DND-41 (cell line): ENCODE measurements around the gene FABP2.

ENCODE experiments used
- ATAC-seq: fragments of 200-7000 bp; cut with Tn5 transposase; 3 replicates; pipeline ENCODE4 v1.9.1; 2021; ENCODE audit warnings: low read depth; ENCODE audit not compliant: insufficient read depth
- DNase-seq: peaks from one replicate; pipeline ENCODE4 v3.0.0-alpha.2; 2020
- H2AFZ ChIP-seq: 2 replicates; pipeline ENCODE4 v1.6.0; 2012; ENCODE audit warnings: low read depth, low read length
- H3K27ac ChIP-seq: 2 replicates; pipeline ENCODE4 v1.5.1; 2012; ENCODE audit warnings: low read length, inconsistent platforms
- H3K27me3 ChIP-seq: fragments of 200-600 bp; sonication (generic); 2 replicates; pipeline ENCODE4 v1.6.0; 2012; ENCODE audit warnings: low read length, mild to moderate bottlenecking, inconsistent platforms; ENCODE audit not compliant: insufficient read depth, poor library complexity
- H3K36me3 ChIP-seq: 2 replicates; pipeline ENCODE4 v1.5.1; 2012; ENCODE audit warnings: low read length, inconsistent platforms; ENCODE audit not compliant: insufficient read depth
- H3K4me1 ChIP-seq: 2 replicates; pipeline ENCODE4 v1.5.1; 2012; ENCODE audit warnings: mild to moderate bottlenecking, low read length; ENCODE audit not compliant: insufficient read depth
- H3K4me2 ChIP-seq: 2 replicates; pipeline ENCODE4 v1.6.0; 2012; ENCODE audit warnings: mild to moderate bottlenecking, moderate library complexity, low read length, inconsistent platforms; ENCODE audit not compliant: insufficient read depth
- H3K4me3 ChIP-seq, 2 experiments: fragments of 200-600 bp in 1 of 2; shearing (Covaris generic) in 1 of 2; 2 replicates each; pipeline ENCODE4 v1.5.1; 2012 to 2016; ENCODE audit warnings: inconsistent platforms in 2 of 2, low read length in 2 of 2, mild to moderate bottlenecking in 2 of 2, low read depth in 1 of 2, moderate library complexity in 1 of 2
- H3K79me2 ChIP-seq: 2 replicates; pipeline ENCODE4 v1.6.0; 2012; ENCODE audit warnings: low read length, inconsistent platforms; ENCODE audit not compliant: insufficient read depth
- H3K9ac ChIP-seq: 2 replicates; pipeline ENCODE4 v1.6.0; 2012; ENCODE audit warnings: low read depth, mild to moderate bottlenecking, inconsistent platforms, low read length, moderate library complexity
- H3K9me3 ChIP-seq: 2 replicates; pipeline ENCODE4 v1.5.1; 2012; ENCODE audit warnings: low read length, moderate library complexity, mild to moderate bottlenecking, inconsistent platforms; ENCODE audit not compliant: insufficient read depth, severe bottlenecking
- H4K20me1 ChIP-seq: 2 replicates; pipeline ENCODE4 v1.6.0; 2012; ENCODE audit warnings: low read length; ENCODE audit not compliant: insufficient read depth
- EZH2 ChIP-seq: IDR thresholded peaks from 3 replicates; pipeline ENCODE4 v1.6.1; 2012; ENCODE audit warnings: borderline replicate concordance, low read depth, mild to moderate bottlenecking, moderate library complexity, low read length, inconsistent platforms; ENCODE audit not compliant: severe bottlenecking
- TF ChIP-seq, protein P1 (sequence below): IDR thresholded peaks from 2 replicates; pipeline ENCODE4 v1.5.1; 2012; ENCODE audit warnings: borderline replicate concordance, low read length, moderate library complexity, mild to moderate bottlenecking; ENCODE audit not compliant: poor library complexity, severe bottlenecking; ENCODE audit errors: extremely low read depth

The FABP2 gene

GRCh38 chr4:119299741-119300100 lies 22.2 kb downstream of the FABP2 start:
- Histone ChIP-seq H2AFZ (peak overlapping the region; percentile 100), H3K4me3 (peak overlapping the region; percentile 57 to 96), H4K20me1 (no peaks in the 10 kb centered on the region), H3K9me3 (no peaks in the 10 kb centered on the region), H3K79me2 (peaks cover 23% of the 10 kb centered on the region), H3K4me1 (peaks cover 32% of the 10 kb centered on the region), H3K4me2 (peak overlapping the region; percentile 95), H3K27me3 (no peaks in the 10 kb centered on the region), H3K36me3 (peaks cover 10% of the 10 kb centered on the region), H3K9ac (peak overlapping the region; percentile 88), H3K27ac (peak overlapping the region; percentile 92)
- DNase-seq: no peak
- TF ChIP-seq EZH2: no peak
- TF ChIP-seq, protein P1, sequence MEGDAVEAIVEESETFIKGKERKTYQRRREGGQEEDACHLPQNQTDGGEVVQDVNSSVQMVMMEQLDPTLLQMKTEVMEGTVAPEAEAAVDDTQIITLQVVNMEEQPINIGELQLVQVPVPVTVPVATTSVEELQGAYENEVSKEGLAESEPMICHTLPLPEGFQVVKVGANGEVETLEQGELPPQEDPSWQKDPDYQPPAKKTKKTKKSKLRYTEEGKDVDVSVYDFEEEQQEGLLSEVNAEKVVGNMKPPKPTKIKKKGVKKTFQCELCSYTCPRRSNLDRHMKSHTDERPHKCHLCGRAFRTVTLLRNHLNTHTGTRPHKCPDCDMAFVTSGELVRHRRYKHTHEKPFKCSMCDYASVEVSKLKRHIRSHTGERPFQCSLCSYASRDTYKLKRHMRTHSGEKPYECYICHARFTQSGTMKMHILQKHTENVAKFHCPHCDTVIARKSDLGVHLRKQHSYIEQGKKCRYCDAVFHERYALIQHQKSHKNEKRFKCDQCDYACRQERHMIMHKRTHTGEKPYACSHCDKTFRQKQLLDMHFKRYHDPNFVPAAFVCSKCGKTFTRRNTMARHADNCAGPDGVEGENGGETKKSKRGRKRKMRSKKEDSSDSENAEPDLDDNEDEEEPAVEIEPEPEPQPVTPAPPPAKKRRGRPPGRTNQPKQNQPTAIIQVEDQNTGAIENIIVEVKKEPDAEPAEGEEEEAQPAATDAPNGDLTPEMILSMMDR: no peak
- ATAC-seq: no peak

GRCh38 chr4:119299260-119299671 lies 22.7 kb downstream of the FABP2 start:
- H3K9ac ChIP-seq: peak overlapping the region; percentile 88
- TF ChIP-seq EZH2: no peak
- peaks cover 32% of the 10 kb centered on the region for H3K4me1 ChIP-seq
- peak overlapping the region; percentile 57 to 96 for H3K4me3 ChIP-seq
- no peaks in the 10 kb centered on the region for H3K27me3 ChIP-seq
- H3K4me2 ChIP-seq: peak overlapping the region; percentile 95
- ATAC-seq (no peak), DNase-seq (no peak)
- H3K27ac ChIP-seq: peak overlapping the region; percentile 92
- H3K36me3 ChIP-seq: peaks cover 10% of the 10 kb centered on the region
- H3K79me2 ChIP-seq: peaks cover 23% of the 10 kb centered on the region
- no peaks in the 10 kb centered on the region for H4K20me1 ChIP-seq
- no peaks in the 10 kb centered on the region for H3K9me3 ChIP-seq
- H2AFZ ChIP-seq: peak overlapping the region; percentile 100; the same call in 1 of the 2 replicates

DNA sequence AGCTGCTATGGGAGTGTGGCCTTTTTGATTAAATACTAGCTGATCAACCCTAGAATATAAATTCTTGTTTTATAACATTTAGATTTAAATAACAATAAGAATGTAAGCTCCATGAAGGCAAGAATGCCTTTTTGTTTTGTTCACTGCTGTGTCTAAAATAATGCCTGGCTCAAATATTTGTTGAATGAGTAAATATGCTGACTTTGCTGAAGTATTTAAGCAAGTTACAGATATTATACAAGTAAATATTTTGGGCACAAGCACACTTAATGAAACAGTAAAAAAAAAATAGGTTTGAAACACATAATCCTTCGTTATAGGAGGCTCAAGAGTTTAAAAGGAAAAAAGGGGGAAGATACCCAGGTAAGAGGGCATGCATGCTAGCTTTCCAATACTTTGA lies 24.1 kb downstream of the FABP2 start:
- Histone ChIP-seq H3K36me3 (peaks cover 10% of the 10 kb centered on the region), H3K27ac (no peak overlapping the region), H3K4me1 (peaks cover 32% of the 10 kb centered on the region), H2AFZ (no peak overlapping the region), H3K9me3 (no peaks in the 10 kb centered on the region), H3K4me3 (no peak overlapping the region), H3K9ac (no peak overlapping the region), H3K27me3 (no peaks in the 10 kb centered on the region), H4K20me1 (no peaks in the 10 kb centered on the region), H3K79me2 (peaks cover 23% of the 10 kb centered on the region), H3K4me2 (no peak overlapping the region)
- ATAC-seq (no peak), DNase-seq (no peak)
- TF ChIP-seq EZH2: no peak
- TF ChIP-seq, protein P1: no peak

DNA sequence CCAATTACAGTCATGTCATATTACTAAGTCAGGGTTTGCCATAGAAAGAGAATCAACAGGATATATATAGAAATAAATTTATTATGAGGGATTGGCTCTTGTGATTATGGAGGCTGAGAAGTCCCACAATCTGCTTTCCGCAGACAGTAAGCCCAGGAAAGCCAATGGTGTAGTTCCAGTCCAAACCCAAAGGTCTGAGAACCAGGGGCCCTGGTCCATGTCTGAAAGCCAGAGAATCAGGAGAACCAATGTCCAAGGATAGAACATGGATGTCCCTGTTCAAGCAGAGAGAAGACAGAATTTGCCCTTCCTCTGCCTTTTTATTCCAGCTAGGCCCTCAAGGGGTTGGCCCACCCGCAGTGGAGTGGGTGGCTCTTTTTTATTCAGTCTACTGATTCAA lies 25.6 kb downstream of the FABP2 start:
- H4K20me1 ChIP-seq: no peaks in the 10 kb centered on the region
- H3K79me2 ChIP-seq: peaks cover 23% of the 10 kb centered on the region
- ATAC-seq (no peak), DNase-seq (no peak)
- no peak overlapping the region for H2AFZ ChIP-seq
- TF ChIP-seq, protein P1: no peak
- TF ChIP-seq EZH2: no peak
- peaks cover 28% of the 10 kb centered on the region for H3K4me1 ChIP-seq
- H3K36me3 ChIP-seq: peaks cover 10% of the 10 kb centered on the region
- no peaks in the 10 kb centered on the region for H3K27me3 ChIP-seq
- H3K27ac ChIP-seq: no peak overlapping the region
- no peaks in the 10 kb centered on the region for H3K9me3 ChIP-seq
- H3K9ac ChIP-seq: no peak overlapping the region
- H3K4me2 ChIP-seq: no peak overlapping the region
- no peak overlapping the region for H3K4me3 ChIP-seq
